SK-N-SH (cell line): ENCODE measurements around the gene UFSP1. TPM values are rescaled to one million over a fixed set of nuclear protein-coding genes. Genes with fewer than 3 reads are reported as not detected.

ENCODE experiments used
- CTCF ChIA-PET: fragments of 300-600, 350-600 bp; formaldehyde crosslinking; extraction: SDS; loops from one replicate; lab custom pipeline; 2021; lab: Yijun Ruan, JAX
- POLR2A ChIA-PET: fragments of 350-600 bp; sonication (Branson Sonifier 250); formaldehyde crosslinking; extraction: SDS; loops from one replicate; lab custom pipeline; 2020; ENCODE audit warnings: antibody characterized with exemption, inconsistent platforms; lab: Yijun Ruan, JAX
- DNase-seq: peaks from one replicate; pipeline ENCODE4 v3.0.0; 2012
- H2AFZ ChIP-seq: fragments of 200-600 bp; sonication (generic); 2 replicates; pipeline ENCODE4 v1.8.1; 2016; ENCODE audit warnings: antibody characterized with exemption, mild to moderate bottlenecking, low read depth
- H3F3A ChIP-seq: fragments of 200-600 bp; sonication (generic); replicated peaks from 2 replicates; pipeline ENCODE3; 2016; ENCODE audit warnings: antibody characterized with exemption, mild to moderate bottlenecking; ENCODE audit not compliant: insufficient read depth
- H3K27ac ChIP-seq, 2 experiments: fragments of 200-500 bp in 1 of 2; fragments of 200-600 bp in 1 of 2; sonication (Bioruptor generic) in 1 of 2; sonication (generic), shearing (Covaris generic) in 1 of 2; 2 replicates each; pipeline versions ENCODE4 v1.5.1 to v1.6.1; 2014 to 2016; ENCODE audit warnings: low read depth in 2 of 2, inconsistent platforms in 1 of 2, low read length in 1 of 2, mild to moderate bottlenecking in 1 of 2, mixed read lengths in 1 of 2
- H3K27me3 ChIP-seq: fragments of 200-600 bp; sonication (generic), shearing (Covaris generic); 2 replicates; pipeline ENCODE4 v1.6.1; 2016; ENCODE audit warnings: mixed run types; ENCODE audit not compliant: insufficient read depth
- H3K36me3 ChIP-seq, 2 experiments: fragments of 200-500 bp in 1 of 2; fragments of 200-600 bp in 1 of 2; sonication (Bioruptor generic) in 1 of 2; sonication (generic) in 1 of 2; replicated peaks in 1 of 2; 2 replicates each; pipeline versions ENCODE3 to v1.5.1; 2014 to 2016; ENCODE audit warnings: low read length in 1 of 2, mild to moderate bottlenecking in 1 of 2; ENCODE audit not compliant: insufficient read depth in 2 of 2, control insufficient read depth in 1 of 2
- H3K4me1 ChIP-seq, 2 experiments: fragments of 200-500 bp in 1 of 2; fragments of 200-600 bp in 1 of 2; sonication (Bioruptor generic) in 1 of 2; sonication (generic), shearing (Covaris generic) in 1 of 2; 2 replicates each; pipeline versions ENCODE4 v1.5.1 to v1.6.1; 2014 to 2016; ENCODE audit warnings: low read depth in 1 of 2, low read length in 1 of 2, mixed run types in 1 of 2; ENCODE audit not compliant: insufficient read depth in 2 of 2, control insufficient read depth in 1 of 2
- H3K4me2 ChIP-seq: fragments of 200-600 bp; sonication (generic), shearing (Covaris generic); 2 replicates; pipeline ENCODE4 v1.6.1; 2017; ENCODE audit warnings: mixed run types
- H3K4me3 ChIP-seq, 2 experiments: fragments of 200-500 bp in 1 of 2; fragments of 200-600 bp in 1 of 2; sonication (Bioruptor generic) in 1 of 2; sonication (generic), shearing (Covaris generic) in 1 of 2; 2 replicates each; pipeline versions ENCODE4 v1.5.1 to v1.8.1; 2014 to 2016; ENCODE audit warnings: low read depth in 2 of 2, inconsistent platforms in 1 of 2, low read length in 1 of 2, mild to moderate bottlenecking in 1 of 2, mixed read lengths in 1 of 2, moderate library complexity in 1 of 2
- H3K79me2 ChIP-seq: fragments of 200-600 bp; sonication (generic); 2 replicates; pipeline ENCODE4 v1.8.1; 2017; ENCODE audit warnings: mild to moderate bottlenecking; ENCODE audit not compliant: insufficient read depth
- H3K9ac ChIP-seq: fragments of 200-600 bp; sonication (generic); 2 replicates; pipeline ENCODE4 v1.6.1; 2017; ENCODE audit warnings: mixed run types
- H3K9me2 ChIP-seq: fragments of 200-600 bp; sonication (generic); 2 replicates; pipeline ENCODE4 v1.6.1; 2017; ENCODE audit warnings: mixed run types
- H3K9me3 ChIP-seq: fragments of 200-600 bp; sonication (generic); 2 replicates; pipeline ENCODE4 v1.6.1; 2017; ENCODE audit warnings: mixed run types, mild to moderate bottlenecking, moderate library complexity
- H4K20me1 ChIP-seq: fragments of 200-600 bp; sonication (generic); 2 replicates; pipeline ENCODE4 v1.6.1; 2017; ENCODE audit warnings: mild to moderate bottlenecking, mixed run types; ENCODE audit not compliant: insufficient read depth
- CHD2 ChIP-seq: fragments of 150-350 bp; IDR thresholded peaks from 2 replicates; pipeline ENCODE4 v1.6.1; 2018; ENCODE audit warnings: low read length; ENCODE audit not compliant: partially characterized antibody
- EZH2phosphoT487 ChIP-seq: fragments of 200-600 bp; sonication (generic); IDR thresholded peaks from 2 replicates; pipeline ENCODE4 v1.6.1; 2017; ENCODE audit warnings: low read depth, mixed run types, mild to moderate bottlenecking, antibody characterized with exemption, moderate library complexity, borderline replicate concordance
- FOSL2 ChIP-seq: IDR thresholded peaks from 2 replicates; pipeline ENCODE4 v1.4.0; 2012; ENCODE audit warnings: low read depth, mild to moderate bottlenecking, moderate library complexity, borderline replicate concordance
- FOXJ3 ChIP-seq: sonication (generic); formaldehyde crosslinking; IDR thresholded peaks from 2 replicates; pipeline ENCODE4 v1.5.1; 2020; ENCODE audit warnings: mild to moderate bottlenecking, missing genetic modification reagents
- FOXM1 ChIP-seq: IDR thresholded peaks from 2 replicates; pipeline ENCODE4 v1.4.0; 2012; ENCODE audit warnings: low read depth, mild to moderate bottlenecking
- GATA2 ChIP-seq: sonication (generic); formaldehyde crosslinking; IDR thresholded peaks from 2 replicates; pipeline ENCODE4 v1.5.0; 2020; ENCODE audit warnings: mild to moderate bottlenecking, missing genetic modification reagents
- IRF3 ChIP-seq: fragments of 150-350 bp; IDR thresholded peaks from 2 replicates; pipeline ENCODE4 v1.6.1; 2016; ENCODE audit warnings: mild to moderate bottlenecking, low read depth, low read length
- JUND ChIP-seq: IDR thresholded peaks from 2 replicates; pipeline ENCODE4 v1.4.0; 2012
- MXI1 ChIP-seq: IDR thresholded peaks from 2 replicates; pipeline ENCODE4 v1.6.1; 2012; ENCODE audit warnings: mild to moderate bottlenecking, low read depth, low read length, improper control_type of control experiment
- POLR2AphosphoS5 ChIP-seq: IDR thresholded peaks from 2 replicates; pipeline ENCODE4 v1.6.1; 2012; ENCODE audit warnings: low read depth, low read length
- RAD21 ChIP-seq: IDR thresholded peaks from 2 replicates; pipeline ENCODE4 v1.6.1; 2012; ENCODE audit warnings: mild to moderate bottlenecking, low read length
- SMC3 ChIP-seq: IDR thresholded peaks from 2 replicates; pipeline ENCODE4 v1.6.1; 2012; ENCODE audit warnings: low read depth, low read length, improper control_type of control experiment
- TAF1 ChIP-seq: IDR thresholded peaks from 2 replicates; pipeline ENCODE4 v1.6.1; 2012; ENCODE audit warnings: low read depth, mild to moderate bottlenecking, low read length, moderate library complexity, borderline replicate concordance
- TCF12 ChIP-seq: IDR thresholded peaks from 2 replicates; pipeline ENCODE4 v1.4.0; 2012
- YY1 ChIP-seq: IDR thresholded peaks from 2 replicates; pipeline ENCODE4 v1.4.0; 2012; ENCODE audit warnings: low read depth, mild to moderate bottlenecking
- ZBTB33 ChIP-seq: IDR thresholded peaks from 2 replicates; pipeline ENCODE4 v1.4.0; 2012; ENCODE audit warnings: low read depth, borderline replicate concordance
- WGBS: methylation state at CpG from one replicate; pipeline ENCODE4 v1.1.6; 2017; ENCODE audit warnings: low lambda C conversion rate; 5-methylcytosine and 5-hydroxymethylcytosine counted together
- polyA plus RNA-seq, 3 experiments: library from polyadenylated mRNA; depleted of rRNA; stranded (reverse); fragments of >200 nt; gene quantifications; 2 replicates each; pipeline ENCODE4 v1.2.3, GENCODE V29; 2012

UFSP1 gene
- polyA plus RNA-seq, 1 of the 3 experiments (the other 2 are of a cell fraction) = 4.5 TPM

GRCh38 chr7:100874300-100874576, 15.3 kb downstream of the UFSP1 start:
- Histone ChIP-seq H4K20me1 (peaks cover 37% of the 10 kb centered on the region), H3K4me1 (peaks cover 13 to 22% of the 10 kb centered on the region in 2 experiments; a peak in 3 of 4 replicates), H3K4me2 (peak overlapping the region; percentile 84), H2AFZ (peak overlapping the region; percentile 48), H3K9ac (peak overlapping the region; percentile 89), H3K79me2 (peaks cover 43% of the 10 kb centered on the region), H3K36me3 (peaks cover 11 to 36% of the 10 kb centered on the region in 2 experiments), H3K27me3 (no peaks in the 10 kb centered on the region), H3K27ac (peak overlapping the region; percentile 92 to 95), H3F3A (peaks cover 21% of the 10 kb centered on the region), H3K9me2 (no peaks in the 10 kb centered on the region), H3K4me3 (peak overlapping the region; percentile 65 to 93), H3K9me3 (no peaks in the 10 kb centered on the region)
- ChIA-PET CTCF (interaction anchor here (1.4 to 5.5 kb wide), 3 partner anchors 11 to 75 kb away, joined by 4 to 37 read pairs (median 5); partner anchors contain the start of gene SLC12A9), POLR2A (interaction anchor here (2.0 to 5.8 kb wide), 2 partner anchors 13 kb away, joined by 7 to 126 read pairs; partner anchors contain the start of gene UFSP1)
- 41% methylated on average over 8 of the region's 8 CpGs for WGBS
- TF ChIP-seq RAD21 (no peak), MXI1 (no peak), FOXJ3 (CRISPR knock-in tag) (no peak), TCF12 (no peak), TAF1 (no peak), SMC3 (no peak), CHD2 (no peak), EZH2phosphoT487 (no peak), FOXM1 (no peak), POLR2AphosphoS5 (no peak), YY1 (no peak), ZBTB33 (no peak), GATA2 (CRISPR knock-in tag) (no peak), FOSL2 (no peak), JUND (no peak), IRF3 (no peak)
- DNase-seq = peak; percentile 67
